NCI-H146 treated with DMSO at 0.1 percent for 48 hours (cell line): ENCODE measurements around the gene AGR2.

Experiments
- DNase-seq: peaks from one replicate; lab custom pipeline; 2025; ENCODE audit not compliant: unreplicated experiment; lab: John Stamatoyannopoulos, UW

AGR2 gene

GRCh38 chr7:16813232-16813616 is 8.4 kb upstream of the AGR2 start:
- no peak for DNase-seq

GRCh38 chr7:16812542-16813231 is 7.9 kb upstream of the AGR2 start:
- DNase-seq = no peak

- DNase-seq = no peak
Observed at GRCh38 chr7:16811551-16811950, 6.8 kb upstream of the AGR2 start.

- DNase-seq = no peak
Observed at GRCh38 chr7:16810573-16810972, 5.8 kb upstream of the AGR2 start.

GRCh38 chr7:16810112-16810511 is 5.3 kb upstream of the AGR2 start:
- DNase-seq = no peak

- DNase-seq = no peak
Observed at GRCh38 chr7:16805441-16805840, 642 bp upstream of the AGR2 start.

- no peak for DNase-seq
Observed at GRCh38 chr7:16803881-16804673, 722 bp downstream of the AGR2 start.

- DNase-seq = no peak
Observed at GRCh38 chr7:16803125-16803524, 1.7 kb downstream of the AGR2 start.

GRCh38 chr7:16801579-16801978 is 3.2 kb downstream of the AGR2 start:
- no peak for DNase-seq

- peak; percentile 69 for DNase-seq
Observed at GRCh38 chr7:16801111-16801542, 3.7 kb downstream of the AGR2 start.

- peak; percentile 23 for DNase-seq
Observed at GRCh38 chr7:16795624-16796023, 9.2 kb downstream of the AGR2 start.

- no peak for DNase-seq
Observed at GRCh38 chr7:16794986-16795385, 9.8 kb downstream of the AGR2 start.

GRCh38 chr7:16791905-16792698 is 12.7 kb downstream of the AGR2 start:
- no peak for DNase-seq

GRCh38 chr7:16791071-16791470 is 13.7 kb downstream of the AGR2 start:
- no peak for DNase-seq

GRCh38 chr7:16787127-16787526 is 17.7 kb downstream of the AGR2 start:
- no peak for DNase-seq

GRCh38 chr7:16786257-16786656 is 18.5 kb downstream of the AGR2 start:
- no peak for DNase-seq

- DNase-seq = no peak
Observed at GRCh38 chr7:16785846-16786245, 19.0 kb downstream of the AGR2 start.

- no peak for DNase-seq
Observed at GRCh38 chr7:16785321-16785720, 19.5 kb downstream of the AGR2 start.

- no peak for DNase-seq
Observed at GRCh38 chr7:16780596-16780995, 24.2 kb downstream of the AGR2 start.

GRCh38 chr7:16779051-16779450 is 25.7 kb downstream of the AGR2 start:
- DNase-seq = no peak

GRCh38 chr7:16778476-16778875 is 26.3 kb downstream of the AGR2 start:
- no peak for DNase-seq

GRCh38 chr7:16776053-16776452 is 28.7 kb downstream of the AGR2 start:
- no peak for DNase-seq
